Hypothalamus (tissue), 51 donors: ENCODE measurements around the gene ESR1.
A peak's percentile ranks its signal among the peaks of the same experiment; 100 is the strongest.

ENCODE experiments used
- DNase-seq, 51 donors: peaks; one replicate each; lab custom pipeline; 2025; lab: John Stamatoyannopoulos, UW

The ESR1 gene

GRCh38 chr6:151807513-151808370 lies at the start of gene ESR1:
TSS of gene ESR1 (plus strand) at chr6:151807682. CDS start at chr6:151807913, 231 bp downstream.
- DNase-seq, result peak in 1 of 51 donors; percentile 4

- DNase-seq, result no peak
Observed at GRCh38 chr6:151760486-151760885, 47.0 kb upstream of the ESR1 start.

GRCh38 chr6:151761851-151762250 lies 45.6 kb upstream of the ESR1 start:
- no peak for DNase-seq

- DNase-seq, result no peak
Observed at GRCh38 chr6:151762817-151763216, 44.7 kb upstream of the ESR1 start.

- no peak for DNase-seq
Observed at GRCh38 chr6:151763303-151763702, 44.2 kb upstream of the ESR1 start.

- peak in 45 of 51 donors; percentile 0 to 73 (median 30) for DNase-seq
Observed at GRCh38 chr6:151763938-151764680, 43.4 kb upstream of the ESR1 start.

GRCh38 chr6:151765444-151765886 lies 42.0 kb upstream of the ESR1 start:
- peak in 16 of 51 donors; percentile 1 to 53 (median 10) for DNase-seq

- no peak for DNase-seq
Observed at GRCh38 chr6:151772446-151772845, 35.0 kb upstream of the ESR1 start.

- no peak for DNase-seq
Observed at GRCh38 chr6:151773382-151773781, 34.1 kb upstream of the ESR1 start.

- no peak for DNase-seq
Observed at GRCh38 chr6:151782560-151782959, 24.9 kb upstream of the ESR1 start.

GRCh38 chr6:151783692-151784091 lies 23.8 kb upstream of the ESR1 start:
- DNase-seq, result no peak

- DNase-seq, result no peak
Observed at GRCh38 chr6:151784441-151785214, 22.9 kb upstream of the ESR1 start.

GRCh38 chr6:151796842-151797530 lies 10.5 kb upstream of the ESR1 start:
- no peak for DNase-seq

GRCh38 chr6:151803743-151804142 lies 3.7 kb upstream of the ESR1 start:
- DNase-seq, result no peak

GRCh38 chr6:151804585-151805285 lies 2.7 kb upstream of the ESR1 start:
- no peak for DNase-seq

GRCh38 chr6:151805286-151805840 lies 2.1 kb upstream of the ESR1 start:
- DNase-seq, result peak in 5 of 51 donors; percentile 2 to 29 (median 9)

GRCh38 chr6:151806757-151807512 lies 547 bp upstream of the ESR1 start:
- DNase-seq, result no peak
